HTERT RPE-1 (cell line): ENCODE data around the gene STRA8.

Experiments used
- in situ Hi-C: fragments of 300-500 bp; cut with MboI; formaldehyde crosslinking; loops from 4 replicates; pipeline ENCODE4 v1.14.3; 2020; ENCODE audit warnings: low sequenced_read_pairs

Gene STRA8

DNA sequence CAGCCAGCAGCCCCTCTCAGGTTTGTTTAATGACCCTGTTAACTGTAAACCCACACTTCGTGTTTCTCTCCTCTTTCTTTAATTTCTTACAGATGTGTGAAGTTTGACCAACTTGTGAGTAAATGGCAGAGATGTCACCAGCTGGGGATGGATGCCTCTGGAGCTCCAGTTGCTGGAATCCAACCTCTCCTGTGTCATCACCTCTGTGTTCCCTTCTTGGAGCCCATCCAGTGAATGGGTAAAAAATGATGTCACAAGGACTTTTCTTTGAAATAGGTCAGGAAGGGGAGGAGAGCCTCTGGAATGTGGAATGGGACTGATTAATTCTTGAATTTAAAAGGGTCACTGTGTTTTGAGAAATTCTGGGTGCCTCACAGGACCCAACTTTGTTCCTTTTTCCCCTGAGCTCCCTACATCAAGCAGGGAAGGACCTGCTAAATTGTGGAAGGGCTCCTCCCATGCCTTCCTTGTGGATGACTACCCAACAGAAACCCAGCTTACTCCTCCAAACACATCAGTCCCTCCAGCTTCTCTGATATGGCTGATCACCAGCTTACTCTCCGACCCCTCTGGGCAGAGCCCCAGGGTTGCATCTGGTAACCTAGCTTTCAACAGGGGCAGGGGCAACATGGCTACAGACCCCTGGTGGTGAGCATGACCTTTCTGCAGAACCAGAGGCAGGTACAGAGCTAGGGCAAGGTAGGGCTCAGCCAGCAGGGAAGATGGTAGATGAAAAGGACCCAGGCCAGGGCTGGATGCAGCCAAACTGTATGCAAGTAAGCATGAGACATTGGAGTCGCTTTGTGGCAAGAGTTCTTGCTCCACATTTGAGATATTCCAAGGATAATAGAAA, 67.5 kb downstream of the STRA8 start:
- in situ Hi-C loops = no loop called here
